ENCODE data around the gene RPH3AL.
"Not testable (repeated sequence)": the region's sequence is repeated elsewhere in the genome, so short reads cannot be mapped to it uniquely, and the experiment has no call there.

RPH3AL gene

GRCh38 chr17:168614-169013, 184.0 kb downstream of the RPH3AL start:
- H3K4me1 Mint-ChIP-seq (ENCODE audit: low read depth); H3K9me3 Mint-ChIP-seq; H3K4me3 Mint-ChIP-seq; H3K36me3 Mint-ChIP-seq (ENCODE audit: low read depth); H3K27me3 Mint-ChIP-seq (ENCODE audit: low read depth): not testable (repeated sequence)
- peak overlapping the region; percentile 22 for H3K27ac Mint-ChIP-seq

- Mint-ChIP-seq H3K36me3 (ENCODE audit: low read depth) (no peaks in the 10 kb centered on the region), H3K4me1 (ENCODE audit: low read depth) (peaks cover 6% of the 10 kb centered on the region), H3K9me3 (no peaks in the 10 kb centered on the region), H3K27me3 (ENCODE audit: low read depth) (no peaks in the 10 kb centered on the region), H3K4me3 (no peak overlapping the region), H3K27ac (no peak overlapping the region)
Measured at GRCh38 chr17:165939-166338, 186.7 kb downstream of the RPH3AL start.

- Mint-ChIP-seq H3K36me3 (ENCODE audit: low read depth) (no peaks in the 10 kb centered on the region), H3K27me3 (ENCODE audit: low read depth) (no peaks in the 10 kb centered on the region), H3K4me3 (no peak overlapping the region), H3K4me1 (ENCODE audit: low read depth) (peaks cover 6% of the 10 kb centered on the region), H3K9me3 (no peaks in the 10 kb centered on the region), H3K27ac (no peak overlapping the region)
Measured at GRCh38 chr17:164303-165235, 188.0 kb downstream of the RPH3AL start.

GRCh38 chr17:163514-164098, 189.0 kb downstream of the RPH3AL start:
- Mint-ChIP-seq H3K4me1 (ENCODE audit: low read depth) (peaks cover 1% of the 10 kb centered on the region), H3K27me3 (ENCODE audit: low read depth) (no peaks in the 10 kb centered on the region), H3K9me3 (no peaks in the 10 kb centered on the region), H3K27ac (no peak overlapping the region), H3K36me3 (ENCODE audit: low read depth) (no peaks in the 10 kb centered on the region), H3K4me3 (no peak overlapping the region)

GRCh38 chr17:162689-163088, 189.9 kb downstream of the RPH3AL start:
- Mint-ChIP-seq H3K36me3 (ENCODE audit: low read depth) (no peaks in the 10 kb centered on the region), H3K27ac (no peak overlapping the region), H3K27me3 (ENCODE audit: low read depth) (no peaks in the 10 kb centered on the region), H3K9me3 (no peaks in the 10 kb centered on the region), H3K4me3 (no peak overlapping the region), H3K4me1 (ENCODE audit: low read depth) (peaks cover 1% of the 10 kb centered on the region)

Data from T-helper 1 cell treated with Interleukin-12 subunit alpha and Interleukin-12 subunit beta and Interleukin-4 antibody, amounts not matched to agents 30 μg/mL and 1 μg/mL, for 36 hours (primary cell).